K562 (cell line): ENCODE results near the gene MYBPHL. TPM values are rescaled to one million over a fixed set of nuclear protein-coding genes. Genes with fewer than 3 reads are reported as not detected.

Source experiments
- BHLHE40 ChIP-seq: IDR thresholded peaks from 2 replicates; pipeline ENCODE4 v1.6.1; 2011; ENCODE audit warnings: low read length, improper control_type of control experiment
- CTBP1 ChIP-seq: fragments of 450-650 bp; IDR thresholded peaks from 2 replicates; pipeline ENCODE4 v1.6.1; 2016; ENCODE audit warnings: borderline replicate concordance
- E2F5 ChIP-seq: sonication (generic); formaldehyde crosslinking; IDR thresholded peaks from 2 replicates; pipeline ENCODE4 v1.8.0; 2022; ENCODE audit warnings: mild to moderate bottlenecking, missing genetic modification reagents
- FOXJ2 ChIP-seq: fragments of 200-800 bp; sonication (Bioruptor generic); IDR thresholded peaks from 2 replicates; pipeline ENCODE4 v1.6.1; 2016; ENCODE audit warnings: missing genetic modification characterization, missing compliant biosample characterization
- GABPB2 ChIP-seq: fragments of 250-450 bp; sonication (Bioruptor Pico); conservative IDR thresholded peaks from 2 replicates; pipeline ENCODE4 v1.5.1; 2021; ENCODE audit warnings: mild to moderate bottlenecking
- HNRNPK ChIP-seq: fragments of 200-400 bp; formaldehyde crosslinking; IDR thresholded peaks from one replicate; pipeline ENCODE4 v1.6.1; 2018; ENCODE audit warnings: mild to moderate bottlenecking, low read depth, low read length; ENCODE audit not compliant: poor library complexity, severe bottlenecking
- MCM3 ChIP-seq: fragments of 450-650 bp; IDR thresholded peaks from 2 replicates; pipeline ENCODE4 v1.6.1; 2016
- POLR2A ChIP-seq: fragments of 450-650 bp; conservative IDR thresholded peaks from 2 replicates; pipeline ENCODE4 v1.6.1; 2016
- RFX5 ChIP-seq: IDR thresholded peaks from 2 replicates; pipeline ENCODE4 v1.6.1; 2011; ENCODE audit warnings: low read depth, mild to moderate bottlenecking, improper control_type of control experiment, low read length
- RUNX1 ChIP-seq: sonication (generic); IDR thresholded peaks from 2 replicates; pipeline ENCODE4 v1.6.1; 2016; ENCODE audit warnings: antibody characterized with exemption, low read depth
- SMAD3 ChIP-seq: fragments of 450-650 bp; formaldehyde crosslinking; conservative IDR thresholded peaks from 2 replicates; pipeline ENCODE4 v1.4.0; 2020; ENCODE audit warnings: mild to moderate bottlenecking
- TCF7 ChIP-seq: sonication (generic); IDR thresholded peaks from 2 replicates; pipeline ENCODE4 v1.6.1; 2016; ENCODE audit warnings: antibody characterized with exemption, borderline replicate concordance
- ZNF583 ChIP-seq: fragments of 250-450 bp; sonication (Bioruptor Pico); IDR thresholded peaks from 2 replicates; pipeline ENCODE4 v1.4.0; 2020
- ZNF584 ChIP-seq: fragments of 200-800 bp; sonication (Bioruptor generic); IDR thresholded peaks from 2 replicates; pipeline ENCODE4 v1.6.1; 2016; ENCODE audit warnings: low read depth, mild to moderate bottlenecking, missing genetic modification characterization, missing compliant biosample characterization
- polyA plus RNA-seq, 8 experiments: library from polyadenylated mRNA; depleted of rRNA in 4 of 8; stranded (reverse) in 5 of 8; unstranded in 3 of 8; fragments of >200 nt; fragmentation: Nextera tagmentation in 2 of 8; fragmentation: Illumina TruSeq in 1 of 8; extraction: Ambion mirVana in 2 of 8; extraction: Trizol in 1 of 8; gene quantifications; 2 replicates each; pipeline versions ENCODE4 v1.2.1 to v1.2.3, GENCODE V29; 2011 to 2014; ENCODE audit warnings: inconsistent platforms in 1 of 8, missing spikeins in 1 of 8
- total RNA-seq, 7 experiments: library from RNA; depleted of rRNA in 6 of 7; stranded (reverse); fragments of >200 nt in 6 of 7; fragmentation: Illumina TruSeq in 2 of 7; extraction: Trizol in 2 of 7; gene quantifications; 2 replicates each; pipeline versions ENCODE4 v1.2.1 to v1.2.3, GENCODE V29; 2011 to 2021; ENCODE audit warnings: low replicate concordance in 1 of 7
- TF ChIP-seq, protein P1 (sequence below): sonication (generic); formaldehyde crosslinking; IDR thresholded peaks from 2 replicates; pipeline ENCODE4 v1.8.0; 2022; ENCODE audit warnings: mild to moderate bottlenecking, missing genetic modification reagents
- TF ChIP-seq, protein P2 (sequence below): fragments of 250-450 bp; sonication (Bioruptor Pico); IDR thresholded peaks from 2 replicates; pipeline ENCODE4 v1.5.0; 2020; ENCODE audit warnings: mild to moderate bottlenecking
- TF ChIP-seq, protein P3 (sequence below), 2 experiments: fragments of 450-650 bp in 1 of 2; sonication (generic) in 1 of 2; formaldehyde crosslinking in 1 of 2; IDR thresholded peaks in 1 of 2; conservative IDR thresholded peaks in 1 of 2; 2 replicates each; pipeline versions ENCODE4 v1.6.1 to v1.8.1; 2016 to 2023; ENCODE audit warnings: mild to moderate bottlenecking in 2 of 2, moderate library complexity in 2 of 2, inconsistent platforms in 1 of 2, missing genetic modification reagents in 1 of 2
- TF ChIP-seq, protein P4 (sequence below): sonication (generic); formaldehyde crosslinking; IDR thresholded peaks from 2 replicates; pipeline ENCODE4 v1.8.1; 2023; ENCODE audit warnings: mild to moderate bottlenecking, missing genetic modification reagents
- TF ChIP-seq, protein P5 (sequence below), 2 experiments: fragments of 200-800 bp in 1 of 2; sonication (Bioruptor generic) in 1 of 2; sonication (generic) in 1 of 2; formaldehyde crosslinking in 1 of 2; IDR thresholded peaks in 1 of 2; conservative IDR thresholded peaks in 1 of 2; 2 replicates each; pipeline versions ENCODE4 v1.5.0 to v1.6.1; 2016 to 2020; ENCODE audit warnings: missing compliant biosample characterization in 1 of 2, missing genetic modification characterization in 1 of 2, missing genetic modification reagents in 1 of 2

Gene MYBPHL
- total and polyA plus RNA-seq, 9 of the 15 experiments (the other 6 are each of a cell fraction or from before 2014, with no cell fraction given): 0.20 to 1.9 (median 0.33) TPM

DNA sequence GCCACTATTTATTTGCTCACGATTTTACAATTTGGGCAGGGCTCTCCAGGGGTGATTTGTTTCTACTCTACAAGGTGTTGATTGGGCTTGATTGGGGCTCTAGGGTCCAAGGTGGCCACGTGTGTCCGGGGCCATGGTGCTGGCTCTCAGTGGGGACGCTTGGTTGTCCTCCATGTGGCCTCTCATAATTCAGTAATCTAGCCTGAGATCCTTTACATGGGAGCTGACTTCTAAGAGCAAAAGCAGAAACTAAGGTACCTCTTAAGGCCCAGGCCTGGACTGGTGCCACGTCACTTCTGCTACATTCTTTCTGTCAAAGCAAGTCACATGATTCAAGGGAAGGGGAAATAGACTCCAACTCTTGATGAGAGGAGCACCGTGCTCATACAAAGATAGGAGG lies 15.8 kb downstream of the MYBPHL start (continued):
- no peak for TF ChIP-seq E2F5
- no peak for TF ChIP-seq POLR2A
- TF ChIP-seq, protein P1, sequence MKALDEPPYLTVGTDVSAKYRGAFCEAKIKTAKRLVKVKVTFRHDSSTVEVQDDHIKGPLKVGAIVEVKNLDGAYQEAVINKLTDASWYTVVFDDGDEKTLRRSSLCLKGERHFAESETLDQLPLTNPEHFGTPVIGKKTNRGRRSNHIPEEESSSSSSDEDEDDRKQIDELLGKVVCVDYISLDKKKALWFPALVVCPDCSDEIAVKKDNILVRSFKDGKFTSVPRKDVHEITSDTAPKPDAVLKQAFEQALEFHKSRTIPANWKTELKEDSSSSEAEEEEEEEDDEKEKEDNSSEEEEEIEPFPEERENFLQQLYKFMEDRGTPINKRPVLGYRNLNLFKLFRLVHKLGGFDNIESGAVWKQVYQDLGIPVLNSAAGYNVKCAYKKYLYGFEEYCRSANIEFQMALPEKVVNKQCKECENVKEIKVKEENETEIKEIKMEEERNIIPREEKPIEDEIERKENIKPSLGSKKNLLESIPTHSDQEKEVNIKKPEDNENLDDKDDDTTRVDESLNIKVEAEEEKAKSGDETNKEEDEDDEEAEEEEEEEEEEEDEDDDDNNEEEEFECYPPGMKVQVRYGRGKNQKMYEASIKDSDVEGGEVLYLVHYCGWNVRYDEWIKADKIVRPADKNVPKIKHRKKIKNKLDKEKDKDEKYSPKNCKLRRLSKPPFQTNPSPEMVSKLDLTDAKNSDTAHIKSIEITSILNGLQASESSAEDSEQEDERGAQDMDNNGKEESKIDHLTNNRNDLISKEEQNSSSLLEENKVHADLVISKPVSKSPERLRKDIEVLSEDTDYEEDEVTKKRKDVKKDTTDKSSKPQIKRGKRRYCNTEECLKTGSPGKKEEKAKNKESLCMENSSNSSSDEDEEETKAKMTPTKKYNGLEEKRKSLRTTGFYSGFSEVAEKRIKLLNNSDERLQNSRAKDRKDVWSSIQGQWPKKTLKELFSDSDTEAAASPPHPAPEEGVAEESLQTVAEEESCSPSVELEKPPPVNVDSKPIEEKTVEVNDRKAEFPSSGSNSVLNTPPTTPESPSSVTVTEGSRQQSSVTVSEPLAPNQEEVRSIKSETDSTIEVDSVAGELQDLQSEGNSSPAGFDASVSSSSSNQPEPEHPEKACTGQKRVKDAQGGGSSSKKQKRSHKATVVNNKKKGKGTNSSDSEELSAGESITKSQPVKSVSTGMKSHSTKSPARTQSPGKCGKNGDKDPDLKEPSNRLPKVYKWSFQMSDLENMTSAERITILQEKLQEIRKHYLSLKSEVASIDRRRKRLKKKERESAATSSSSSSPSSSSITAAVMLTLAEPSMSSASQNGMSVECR: no peak
- TF ChIP-seq, protein P2, sequence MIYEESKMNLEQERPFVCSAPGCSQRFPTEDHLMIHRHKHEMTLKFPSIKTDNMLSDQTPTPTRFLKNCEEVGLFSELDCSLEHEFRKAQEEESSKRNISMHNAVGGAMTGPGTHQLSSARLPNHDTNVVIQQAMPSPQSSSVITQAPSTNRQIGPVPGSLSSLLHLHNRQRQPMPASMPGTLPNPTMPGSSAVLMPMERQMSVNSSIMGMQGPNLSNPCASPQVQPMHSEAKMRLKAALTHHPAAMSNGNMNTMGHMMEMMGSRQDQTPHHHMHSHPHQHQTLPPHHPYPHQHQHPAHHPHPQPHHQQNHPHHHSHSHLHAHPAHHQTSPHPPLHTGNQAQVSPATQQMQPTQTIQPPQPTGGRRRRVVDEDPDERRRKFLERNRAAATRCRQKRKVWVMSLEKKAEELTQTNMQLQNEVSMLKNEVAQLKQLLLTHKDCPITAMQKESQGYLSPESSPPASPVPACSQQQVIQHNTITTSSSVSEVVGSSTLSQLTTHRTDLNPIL (CRISPR knock-in tag): no peak
- TF ChIP-seq MCM3: no peak
- TF ChIP-seq ZNF584 (CRISPR knock-in tag): no peak
- TF ChIP-seq, protein P3, sequence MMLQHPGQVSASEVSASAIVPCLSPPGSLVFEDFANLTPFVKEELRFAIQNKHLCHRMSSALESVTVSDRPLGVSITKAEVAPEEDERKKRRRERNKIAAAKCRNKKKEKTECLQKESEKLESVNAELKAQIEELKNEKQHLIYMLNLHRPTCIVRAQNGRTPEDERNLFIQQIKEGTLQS (IDR thresholded peaks at IDR 0.05): no peak
- TF ChIP-seq, protein P3 (CRISPR knock-in tag; conservative IDR thresholded peaks at IDR 0.05): no peak
- TF ChIP-seq RFX5: no peak
- TF ChIP-seq, protein P4, sequence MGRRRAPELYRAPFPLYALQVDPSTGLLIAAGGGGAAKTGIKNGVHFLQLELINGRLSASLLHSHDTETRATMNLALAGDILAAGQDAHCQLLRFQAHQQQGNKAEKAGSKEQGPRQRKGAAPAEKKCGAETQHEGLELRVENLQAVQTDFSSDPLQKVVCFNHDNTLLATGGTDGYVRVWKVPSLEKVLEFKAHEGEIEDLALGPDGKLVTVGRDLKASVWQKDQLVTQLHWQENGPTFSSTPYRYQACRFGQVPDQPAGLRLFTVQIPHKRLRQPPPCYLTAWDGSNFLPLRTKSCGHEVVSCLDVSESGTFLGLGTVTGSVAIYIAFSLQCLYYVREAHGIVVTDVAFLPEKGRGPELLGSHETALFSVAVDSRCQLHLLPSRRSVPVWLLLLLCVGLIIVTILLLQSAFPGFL: no peak
- no peak for TF ChIP-seq TCF7
- no peak for TF ChIP-seq HNRNPK
- TF ChIP-seq CTBP1: peak; percentile 50; the same call in 1 of the 2 replicates
- TF ChIP-seq SMAD3 (CRISPR knock-in tag): 0 out of 2 replicates have a peak, but pooled peaks have one; percentile 67
- TF ChIP-seq ZNF583: 0 out of 2 replicates have a peak, but pooled peaks have one; percentile 62
- TF ChIP-seq, protein P5, sequence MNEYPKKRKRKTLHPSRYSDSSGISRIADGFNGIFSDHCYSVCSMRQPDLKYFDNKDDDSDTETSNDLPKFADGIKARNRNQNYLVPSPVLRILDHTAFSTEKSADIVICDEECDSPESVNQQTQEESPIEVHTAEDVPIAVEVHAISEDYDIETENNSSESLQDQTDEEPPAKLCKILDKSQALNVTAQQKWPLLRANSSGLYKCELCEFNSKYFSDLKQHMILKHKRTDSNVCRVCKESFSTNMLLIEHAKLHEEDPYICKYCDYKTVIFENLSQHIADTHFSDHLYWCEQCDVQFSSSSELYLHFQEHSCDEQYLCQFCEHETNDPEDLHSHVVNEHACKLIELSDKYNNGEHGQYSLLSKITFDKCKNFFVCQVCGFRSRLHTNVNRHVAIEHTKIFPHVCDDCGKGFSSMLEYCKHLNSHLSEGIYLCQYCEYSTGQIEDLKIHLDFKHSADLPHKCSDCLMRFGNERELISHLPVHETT (CRISPR knock-in tag; conservative IDR thresholded peaks at IDR 0.05 in 1 of 2, IDR thresholded peaks at IDR 0.05 in 1 of 2): no peak
- no peak for TF ChIP-seq FOXJ2 (tag)
- no peak for TF ChIP-seq GABPB2 (CRISPR knock-in tag)
- TF ChIP-seq BHLHE40: peak; percentile 50
- TF ChIP-seq RUNX1: no peak
